SK-N-MC (cell line): ENCODE data around the gene KCNMA1.

Experiments
- EZH2 ChIP-seq: fragments of 200-600 bp; sonication (generic); IDR thresholded peaks from one replicate; pipeline ENCODE4 v1.6.1; 2017; ENCODE audit warnings: antibody characterized with exemption
- FOXP2 ChIP-seq: optimal IDR thresholded peaks from 2 replicates; pipeline ENCODE3; 2011; ENCODE audit warnings: mild to moderate bottlenecking, moderate library complexity; ENCODE audit not compliant: insufficient read depth; ENCODE audit errors: extremely low read length, control extremely low read depth
- POLR2AphosphoS5 ChIP-seq: IDR thresholded peaks from 2 replicates; pipeline ENCODE4 v1.6.1; 2012; ENCODE audit warnings: mild to moderate bottlenecking, low read depth, low read length, borderline replicate concordance

DNA sequence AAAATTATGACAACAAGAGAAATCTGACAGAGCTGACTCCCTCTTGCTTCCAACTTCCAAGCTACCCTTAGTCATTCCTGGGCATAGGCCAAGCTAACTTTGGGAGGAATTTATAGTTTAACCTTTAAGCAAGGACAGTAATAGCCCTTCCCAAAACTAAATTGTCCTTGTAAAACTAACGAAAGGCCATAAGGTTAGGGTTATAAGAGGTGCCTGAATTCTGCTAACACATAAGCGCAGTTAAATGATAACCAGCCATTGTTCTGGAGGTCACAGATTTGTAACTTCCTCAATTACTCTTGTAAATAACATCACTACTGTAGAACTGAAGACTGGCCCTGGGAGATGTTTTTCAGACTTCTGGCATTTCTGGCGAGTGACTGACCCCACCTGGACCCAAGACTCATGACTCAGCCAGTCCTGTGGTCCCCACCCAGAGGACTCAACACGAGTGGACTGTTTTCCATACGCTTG, 481.2 kb downstream of the KCNMA1 start:
- no peak for TF ChIP-seq EZH2
- no peak for TF ChIP-seq POLR2AphosphoS5
- TF ChIP-seq FOXP2: no peak
